ENCODE measurements around the gene FBP2.
"Not testable (repeated sequence)": the region's sequence is repeated elsewhere in the genome, so short reads cannot be mapped to it uniquely, and the experiment has no call there.

FBP2 gene

DNA sequence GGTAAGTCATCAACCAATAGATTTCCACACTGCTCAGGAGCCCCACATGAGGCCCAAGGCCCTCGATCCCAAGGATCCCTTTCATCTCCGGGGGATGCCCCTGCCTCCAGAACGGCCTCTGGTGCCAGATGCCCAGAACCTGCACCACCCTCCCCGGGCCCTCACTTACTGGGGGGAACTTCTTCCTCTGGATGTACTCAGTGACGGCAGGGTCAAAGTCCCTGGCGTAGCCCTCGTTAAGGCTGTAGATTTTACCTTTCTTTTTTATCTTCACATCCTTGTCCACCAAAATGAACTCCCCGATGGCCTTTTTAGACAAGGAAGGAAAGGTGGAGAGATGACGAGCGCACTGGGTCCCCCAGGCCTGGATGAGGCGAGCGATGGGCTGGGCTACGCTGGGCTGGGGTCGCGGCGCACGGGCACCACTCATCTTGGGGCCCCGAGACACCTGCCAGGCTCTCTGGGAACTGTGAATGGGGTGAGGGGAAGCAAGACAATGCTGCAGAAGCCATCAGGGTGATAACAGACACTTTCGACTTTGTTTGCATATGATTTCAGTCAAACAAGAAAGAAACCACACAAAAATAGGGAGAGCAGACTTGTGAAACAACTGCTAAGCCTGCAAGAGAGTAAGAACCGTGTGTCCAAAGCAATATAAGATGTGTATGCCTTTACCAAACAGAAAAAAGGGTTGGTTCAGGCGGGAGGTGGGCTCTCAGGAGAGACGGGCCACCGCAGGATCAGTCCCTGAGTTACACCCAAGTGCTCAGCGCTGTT is 13.2 kb upstream of the FBP2 start:
- no peak for DNase-seq (ENCODE audit: low spot score)

GRCh38 chr9:94603259-94604160 is 9.9 kb upstream of the FBP2 start:
- peak; percentile 90 for DNase-seq (ENCODE audit: low spot score)

DNA sequence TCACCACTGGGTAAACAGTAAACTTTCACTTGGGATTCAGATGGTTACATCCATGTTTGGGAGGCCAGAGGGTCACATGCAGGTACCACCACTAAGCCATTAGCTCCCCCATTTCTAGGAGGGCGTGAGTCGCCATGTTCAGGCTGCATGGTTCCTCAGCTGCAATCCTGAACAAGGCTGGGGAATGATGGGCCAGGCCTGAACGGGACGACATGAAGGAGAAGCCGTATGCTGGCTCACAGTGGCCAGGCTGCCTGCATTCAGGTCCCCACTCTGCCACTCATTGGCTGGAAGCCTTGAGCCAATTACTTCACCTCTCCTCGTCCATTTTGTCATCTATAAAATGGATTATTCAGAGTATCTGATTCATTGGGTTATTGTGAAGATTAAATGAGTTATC is 9.0 kb upstream of the FBP2 start:
- no peak for DNase-seq (ENCODE audit: low spot score)

GRCh38 chr9:94600715-94601114 is 7.1 kb upstream of the FBP2 start:
- no peak for DNase-seq (ENCODE audit: low spot score)

- DNase-seq (ENCODE audit: low spot score) = no peak
These were observed 6.6 kb upstream of the FBP2 start for GRCh38 chr9:94600258-94600657.

GRCh38 chr9:94599102-94599501 is 5.5 kb upstream of the FBP2 start:
- no peak for DNase-seq (ENCODE audit: low spot score)

DNA sequence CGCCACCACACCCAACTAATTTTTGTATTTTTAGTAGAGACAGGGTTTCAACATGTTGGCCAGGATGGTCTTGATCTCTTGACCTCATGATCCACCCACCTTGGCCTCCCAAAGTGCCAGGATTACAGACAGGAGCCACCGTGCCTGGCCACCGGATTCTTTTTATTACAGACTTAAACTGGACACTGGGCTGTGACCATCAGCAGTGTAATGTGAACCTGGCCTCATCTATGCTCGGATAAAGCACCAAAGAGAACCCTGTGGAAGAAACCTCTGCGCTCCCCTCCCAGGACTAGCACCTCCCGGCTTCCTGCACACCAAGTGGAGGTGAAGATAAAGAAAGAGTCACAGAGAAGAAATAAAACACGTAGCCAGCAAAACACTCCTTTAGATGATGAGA is 941 bp downstream of the FBP2 start:
- not testable (repeated sequence) for DNase-seq (ENCODE audit: low spot score)

GRCh38 chr9:94591876-94592275 is 1.7 kb downstream of the FBP2 start:
- no peak for DNase-seq (ENCODE audit: low spot score)

DNA sequence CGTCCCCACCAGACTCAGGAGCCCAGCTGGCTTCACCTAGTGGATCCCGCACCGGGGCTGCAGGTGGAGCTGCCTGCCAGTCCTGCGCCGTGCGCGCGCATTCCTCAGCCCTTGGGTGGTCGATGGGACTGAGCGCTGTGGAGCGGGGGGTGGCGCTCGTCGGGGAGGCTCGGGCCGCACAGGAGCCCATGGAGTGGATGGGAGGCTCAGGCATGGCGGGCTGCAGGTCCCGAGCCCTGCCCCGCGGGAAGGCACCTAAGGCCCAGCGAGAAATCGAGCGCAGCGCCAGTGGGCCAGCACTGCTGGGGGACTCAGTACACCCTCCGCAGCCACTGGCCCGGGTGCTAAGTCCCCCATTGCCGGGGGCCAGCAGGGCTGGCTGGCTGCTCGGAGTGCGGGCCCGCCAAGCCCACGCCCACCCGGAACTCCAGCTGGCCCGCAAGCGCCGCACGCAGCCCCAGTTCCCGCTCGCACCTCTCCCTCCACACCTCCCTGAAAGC is 2.5 kb downstream of the FBP2 start:
- DNase-seq (ENCODE audit: low spot score) = not testable (repeated sequence)

- DNase-seq (ENCODE audit: low spot score) = no peak
These were observed 4.9 kb downstream of the FBP2 start for GRCh38 chr9:94588681-94589080.

DNA sequence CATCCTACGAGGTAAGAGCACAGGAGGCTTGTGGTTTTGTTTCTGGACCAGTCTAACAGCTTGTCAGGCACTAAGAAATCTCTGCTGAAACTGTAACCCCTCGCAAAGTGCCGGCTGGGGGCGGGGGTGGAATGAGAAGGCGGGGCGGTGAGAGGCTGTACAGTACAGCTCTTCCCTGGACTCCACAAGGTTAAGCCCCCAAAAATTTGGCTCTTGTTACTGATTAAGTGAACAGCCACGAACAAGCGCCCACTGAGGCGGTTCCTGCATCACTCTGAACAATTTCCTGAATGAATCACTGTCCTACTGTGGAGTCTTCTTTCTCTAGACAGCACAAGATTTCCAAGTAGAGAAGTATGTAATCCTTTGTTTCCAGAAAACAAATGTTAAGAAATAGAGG is 6.8 kb downstream of the FBP2 start:
- peak; percentile 19 for DNase-seq (ENCODE audit: low spot score)

DNA sequence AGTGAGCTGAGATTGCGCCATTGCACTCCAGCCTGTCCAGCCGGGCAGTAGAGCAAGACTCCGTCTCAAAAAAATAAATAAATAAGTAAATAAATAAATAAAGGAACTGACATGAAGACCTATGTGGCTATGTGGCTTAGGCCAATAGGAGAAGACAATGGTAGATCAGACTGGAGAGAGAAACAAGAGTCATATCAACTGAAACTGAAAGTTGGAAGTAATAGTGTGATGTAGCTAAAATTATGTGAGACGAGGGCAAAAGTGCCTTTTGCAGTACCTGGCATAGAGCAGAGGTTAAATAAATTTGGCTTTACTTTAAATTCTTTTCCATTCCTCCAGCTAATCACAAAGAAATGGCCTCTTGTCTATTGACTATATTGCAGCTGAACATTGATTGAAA is 7.3 kb downstream of the FBP2 start:
- DNase-seq (ENCODE audit: low spot score) = no peak

- no peak for DNase-seq (ENCODE audit: low spot score)
These were observed 9.1 kb downstream of the FBP2 start for GRCh38 chr9:94584555-94584954.

DNA sequence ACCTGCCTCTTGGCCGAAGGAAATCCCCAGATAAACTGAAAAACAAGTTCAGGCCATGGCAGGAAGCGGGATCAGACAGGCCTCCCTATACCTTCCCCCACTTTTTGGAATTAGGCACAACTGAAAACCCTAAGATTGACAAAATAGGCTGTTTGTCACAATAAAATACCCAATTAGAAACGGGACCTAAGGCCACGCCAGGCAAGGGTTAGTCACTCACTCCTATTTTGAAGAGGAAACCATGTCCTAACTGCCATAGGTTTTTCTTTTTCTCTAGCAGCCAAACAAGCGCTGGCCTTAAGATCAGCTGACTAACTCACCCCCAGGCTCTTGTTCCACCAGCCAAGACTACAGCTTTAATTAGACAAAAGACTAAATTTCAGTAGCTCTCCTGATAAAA is 11.9 kb downstream of the FBP2 start:
- no peak for DNase-seq (ENCODE audit: low spot score)

- DNase-seq (ENCODE audit: low spot score) = no peak
These were observed 16.1 kb downstream of the FBP2 start for GRCh38 chr9:94577571-94577970.

DNA sequence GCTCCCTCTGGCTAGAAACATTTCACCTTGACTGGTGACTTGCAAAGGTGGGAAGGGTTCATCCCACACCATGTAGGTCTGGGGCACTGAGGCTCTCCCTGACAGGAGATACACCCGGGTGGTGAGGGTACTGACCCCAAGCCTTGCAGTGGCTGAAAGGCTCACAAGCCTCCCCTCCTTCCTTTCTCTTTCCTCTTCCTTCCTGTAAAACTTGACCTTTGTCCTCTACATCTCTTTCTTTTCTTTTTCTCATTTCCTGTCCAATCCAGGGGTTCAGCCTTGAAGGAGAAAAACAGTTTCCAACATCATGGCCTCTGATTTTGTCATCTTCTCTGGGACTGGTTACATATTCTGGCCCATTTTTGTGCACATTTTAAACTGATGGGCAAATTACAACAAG is 16.6 kb downstream of the FBP2 start:
- no peak for DNase-seq (ENCODE audit: low spot score)

GRCh38 chr9:94576131-94576530 is 17.5 kb downstream of the FBP2 start:
- DNase-seq (ENCODE audit: low spot score) = no peak

DNA sequence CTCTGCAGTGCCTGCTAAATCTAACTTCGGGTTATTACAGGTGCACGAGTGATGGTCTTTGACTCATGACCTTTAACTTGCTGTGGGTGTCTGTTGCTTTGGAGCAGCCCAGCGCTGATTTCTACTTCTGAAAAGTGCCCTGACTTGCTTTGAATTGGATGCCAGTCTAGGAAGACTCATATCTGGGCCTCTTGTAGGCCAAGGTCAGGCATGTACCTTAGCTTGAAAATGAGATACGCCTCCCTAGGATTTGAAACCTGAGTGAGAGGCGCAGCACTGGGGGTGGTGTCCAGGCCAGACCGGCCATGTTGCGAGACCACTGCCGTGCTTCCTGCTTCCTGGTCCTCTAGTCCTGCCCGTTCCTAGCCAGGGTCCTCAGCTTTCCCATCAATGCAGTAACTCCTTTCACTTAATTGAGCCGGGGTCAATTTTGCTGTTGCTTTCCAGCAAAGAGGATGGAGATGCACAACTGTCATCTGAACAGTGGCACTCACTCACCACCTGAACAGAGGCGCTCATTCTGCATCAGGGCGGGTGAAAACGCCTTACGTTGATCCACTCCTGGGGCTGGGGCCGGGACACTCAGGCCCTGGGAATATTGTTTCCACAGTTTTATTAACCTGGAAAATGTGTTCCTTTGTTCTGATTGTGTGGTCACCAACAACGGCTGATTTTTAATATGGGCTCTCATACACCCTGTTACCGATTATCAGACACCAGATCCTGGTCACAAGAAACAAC is 24.5 kb downstream of the FBP2 start:
- DNase-seq (ENCODE audit: low spot score) = no peak

GRCh38 chr9:94568250-94568889 is 25.3 kb downstream of the FBP2 start:
- no peak for DNase-seq (ENCODE audit: low spot score)

- DNase-seq (ENCODE audit: low spot score) = no peak
These were observed 26.4 kb downstream of the FBP2 start for GRCh38 chr9:94567271-94567670.

GRCh38 chr9:94566550-94566949 is 27.1 kb downstream of the FBP2 start:
- DNase-seq (ENCODE audit: low spot score) = no peak

DNA sequence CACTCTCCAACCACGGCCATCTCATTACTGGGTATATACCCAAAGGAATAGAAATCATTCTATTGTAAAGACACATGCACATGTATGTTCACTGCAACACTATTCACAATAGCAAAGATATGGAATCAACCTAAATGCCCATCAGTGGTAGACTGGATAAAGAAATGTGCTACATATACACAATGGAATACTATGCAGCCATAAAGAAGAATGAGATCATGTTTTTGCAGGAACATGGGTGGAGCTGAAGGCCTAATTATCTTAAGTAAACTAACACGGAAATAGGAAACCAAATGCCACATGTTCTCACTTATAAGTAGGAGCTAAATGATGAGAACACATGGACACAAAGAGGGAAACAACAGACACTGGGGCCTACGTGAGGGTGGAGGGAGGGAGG is 29.3 kb downstream of the FBP2 start:
- DNase-seq (ENCODE audit: low spot score) = not testable (repeated sequence)
